Activated CD8-positive, alpha-beta memory T cell treated with anti-CD3 and anti-CD28 coated beads, Interleukin-2, amount 50 U/mL, for 1 hour (primary cell): ENCODE measurements around the gene LRRC70.

Experiments used
- DNase-seq: peaks from one replicate; pipeline ENCODE4 v3.0.0-alpha.2; 2020; ENCODE audit errors: extremely low read depth

Gene LRRC70

GRCh38 chr5:62574599-62574998, 4.0 kb upstream of the LRRC70 start:
- DNase-seq, result no peak

GRCh38 chr5:62575066-62575465, 3.6 kb upstream of the LRRC70 start:
- DNase-seq, result no peak

GRCh38 chr5:62575489-62575888, 3.1 kb upstream of the LRRC70 start:
- no peak for DNase-seq

- DNase-seq, result no peak
These were observed 1.9 kb upstream of the LRRC70 start for GRCh38 chr5:62576570-62577170.

DNA sequence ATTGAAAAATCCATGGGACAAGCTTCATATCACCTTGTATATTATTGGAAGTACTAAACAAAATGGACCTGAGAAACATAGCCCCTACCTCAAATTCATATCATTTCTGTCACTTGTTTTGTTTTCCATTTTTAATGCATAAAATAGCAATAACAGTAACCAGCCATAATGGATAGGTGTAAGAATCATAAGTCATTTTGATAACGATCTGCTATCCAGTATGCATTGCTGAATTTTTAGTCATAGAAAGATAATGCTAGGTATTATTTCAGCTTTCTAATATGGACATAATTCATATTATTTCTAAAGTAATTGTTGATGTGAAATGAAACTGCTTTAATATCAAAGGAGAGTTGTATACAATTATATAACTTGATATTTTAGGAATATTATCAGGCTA, 1.1 kb upstream of the LRRC70 start:
- DNase-seq, result no peak

DNA sequence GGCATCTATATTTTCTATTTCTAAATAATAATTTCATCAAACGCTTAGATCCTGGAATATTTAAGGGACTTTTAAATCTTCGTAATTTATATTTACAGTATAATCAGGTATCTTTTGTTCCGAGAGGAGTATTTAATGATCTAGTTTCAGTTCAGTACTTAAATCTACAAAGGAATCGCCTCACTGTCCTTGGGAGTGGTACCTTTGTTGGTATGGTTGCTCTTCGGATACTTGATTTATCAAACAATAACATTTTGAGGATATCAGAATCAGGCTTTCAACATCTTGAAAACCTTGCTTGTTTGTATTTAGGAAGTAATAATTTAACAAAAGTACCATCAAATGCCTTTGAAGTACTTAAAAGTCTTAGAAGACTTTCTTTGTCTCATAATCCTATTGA, 1.1 kb downstream of the LRRC70 start:
- DNase-seq, result no peak

DNA sequence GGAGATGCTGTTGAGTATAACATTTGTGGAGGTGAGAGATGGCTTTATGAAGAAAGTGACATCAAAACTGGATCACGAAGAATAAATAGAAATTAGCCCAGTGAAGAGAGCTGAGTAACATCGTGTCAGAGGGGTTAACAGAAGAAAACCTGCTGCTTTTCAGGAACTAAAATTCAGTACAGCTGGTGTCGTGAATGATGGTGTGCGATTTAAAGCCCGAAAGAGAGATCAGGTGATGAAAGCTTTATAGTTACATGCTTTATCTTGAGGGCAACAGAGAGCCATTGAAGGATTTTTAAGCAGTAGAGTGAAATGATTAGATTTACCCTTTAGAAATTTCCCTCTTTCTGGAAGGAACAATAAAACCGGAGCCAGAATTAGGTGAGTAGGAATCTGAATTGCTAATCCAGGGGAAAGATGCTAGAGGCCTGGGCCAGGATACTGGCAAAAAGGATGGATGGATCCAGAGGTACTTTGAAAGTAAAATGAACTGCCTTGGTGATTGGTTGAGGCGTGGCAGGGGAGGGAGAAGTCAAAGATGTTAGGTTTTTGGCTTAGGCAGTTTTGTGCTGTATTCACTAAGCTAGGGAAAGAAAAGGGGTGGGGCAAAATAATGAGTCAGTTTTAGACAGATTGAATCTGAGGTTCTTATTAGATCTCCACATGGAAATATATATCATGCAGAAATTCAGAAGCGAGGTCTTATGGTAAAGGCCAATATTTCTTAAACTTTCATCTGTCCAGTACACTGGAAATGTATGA, 3.4 kb downstream of the LRRC70 start:
- DNase-seq, result no peak

GRCh38 chr5:62584391-62584790, 5.8 kb downstream of the LRRC70 start:
- DNase-seq, result no peak

- no peak for DNase-seq
These were observed 6.7 kb downstream of the LRRC70 start for GRCh38 chr5:62585306-62585705.

DNA sequence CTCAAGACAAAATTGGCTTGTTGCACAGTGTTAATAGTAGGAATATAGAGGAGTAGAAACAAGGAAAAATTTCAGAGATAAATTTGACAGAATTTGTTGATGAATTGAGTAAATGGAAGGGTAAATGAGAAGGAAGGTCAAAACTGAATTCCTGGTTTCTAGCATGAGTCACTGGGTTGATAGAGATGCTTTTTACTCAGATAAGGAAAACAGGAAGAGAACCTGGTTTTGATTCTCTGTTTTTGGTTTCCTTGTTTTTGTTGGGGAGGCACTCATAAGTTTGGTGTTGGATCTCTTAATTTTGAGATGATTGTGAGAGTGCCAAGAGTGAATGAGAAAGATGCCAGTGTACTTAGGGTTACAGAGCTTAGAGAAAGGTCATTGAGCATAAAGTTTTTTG, 7.1 kb downstream of the LRRC70 start:
- no peak for DNase-seq

- no peak for DNase-seq
These were observed 9.1 kb downstream of the LRRC70 start for GRCh38 chr5:62587737-62588136.

- no peak for DNase-seq
These were observed 10.0 kb downstream of the LRRC70 start for GRCh38 chr5:62588668-62589067.

DNA sequence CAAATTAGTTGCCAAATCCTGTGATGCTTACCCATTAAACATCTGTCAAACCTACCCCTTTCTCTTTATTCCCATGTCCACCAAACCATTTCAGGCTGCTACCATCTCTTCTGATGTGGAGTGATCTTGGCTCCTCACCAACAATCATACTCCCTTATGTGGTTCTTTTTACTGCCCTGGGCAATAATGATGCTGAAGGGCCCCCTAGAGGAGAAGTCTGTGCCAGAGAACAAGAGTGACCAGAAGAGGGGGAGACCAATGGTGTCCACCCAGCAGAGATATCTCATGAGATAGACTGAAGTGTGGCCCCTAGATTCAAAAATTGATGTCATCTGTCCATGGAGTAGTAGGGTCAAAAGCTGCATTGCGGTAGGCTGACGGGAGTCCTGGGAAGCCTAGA, 10.9 kb downstream of the LRRC70 start:
- DNase-seq, result no peak

GRCh38 chr5:62590387-62590786, 11.8 kb downstream of the LRRC70 start:
- DNase-seq, result no peak

DNA sequence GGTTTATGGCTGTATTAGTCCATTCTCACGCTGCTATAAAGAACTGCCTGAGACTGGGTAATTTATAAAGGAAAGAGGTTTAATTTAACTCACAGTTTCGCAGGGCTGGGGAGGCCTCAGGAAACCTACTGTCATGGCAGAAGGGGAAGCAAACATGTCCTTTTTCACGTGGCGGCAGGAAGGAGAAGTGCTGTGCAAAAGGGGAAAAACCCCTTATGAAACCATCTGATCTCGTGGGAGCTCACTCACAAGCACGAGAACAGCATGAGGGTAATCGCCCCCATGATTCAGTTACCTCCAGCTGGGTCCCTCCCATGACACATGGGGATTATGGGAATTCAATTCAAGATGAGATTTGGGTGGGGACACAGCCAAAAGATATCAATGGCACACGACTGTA, 13.9 kb downstream of the LRRC70 start:
- no peak for DNase-seq

DNA sequence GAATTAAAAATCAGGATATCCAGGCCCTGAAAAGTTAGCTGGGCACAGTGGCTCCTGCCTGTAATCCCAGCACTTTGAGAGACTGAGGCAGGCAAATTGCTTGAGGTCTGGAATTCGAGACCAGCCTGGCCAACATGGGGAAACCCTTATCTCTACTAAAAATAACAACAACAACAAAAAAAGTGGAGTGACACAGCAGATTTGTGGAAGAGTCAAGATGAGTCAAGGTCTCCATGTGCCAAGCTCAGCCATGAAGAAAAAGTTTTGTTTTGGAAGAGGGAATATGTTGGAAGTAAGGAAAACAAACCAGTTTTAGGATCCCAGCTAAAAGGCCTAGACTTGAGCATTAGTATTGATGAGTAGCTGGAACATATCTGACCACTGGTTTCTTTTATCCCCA, 14.7 kb downstream of the LRRC70 start:
- no peak for DNase-seq

DNA sequence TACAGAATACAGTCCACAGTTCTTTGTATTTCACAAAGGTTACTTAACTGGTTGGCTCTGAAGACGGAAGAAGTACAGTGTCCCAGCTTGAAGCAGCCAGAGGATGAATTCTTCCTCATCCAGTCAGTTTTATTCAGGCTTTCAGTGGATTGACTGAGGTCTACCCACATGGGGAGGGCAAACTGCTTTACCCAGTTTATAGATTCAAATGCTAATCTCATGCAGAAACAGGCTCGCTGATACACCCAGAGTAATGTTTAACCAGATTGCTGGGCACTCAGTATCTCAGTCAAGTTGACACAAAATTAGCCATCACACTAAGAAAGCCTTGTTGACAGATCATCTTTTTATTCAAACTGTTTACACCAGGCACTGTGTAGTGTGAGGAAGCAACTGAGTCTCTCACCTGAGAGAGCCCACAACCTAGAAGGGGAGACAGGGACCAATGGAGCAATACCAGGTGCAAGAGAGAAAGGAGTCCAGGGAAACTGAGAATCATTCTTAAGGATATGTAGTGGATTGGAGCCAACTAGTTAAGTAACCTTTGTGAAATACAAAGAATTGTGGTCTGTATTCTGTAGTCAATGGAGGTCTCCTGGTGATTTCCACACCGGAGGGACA, 15.9 kb downstream of the LRRC70 start:
- no peak for DNase-seq

DNA sequence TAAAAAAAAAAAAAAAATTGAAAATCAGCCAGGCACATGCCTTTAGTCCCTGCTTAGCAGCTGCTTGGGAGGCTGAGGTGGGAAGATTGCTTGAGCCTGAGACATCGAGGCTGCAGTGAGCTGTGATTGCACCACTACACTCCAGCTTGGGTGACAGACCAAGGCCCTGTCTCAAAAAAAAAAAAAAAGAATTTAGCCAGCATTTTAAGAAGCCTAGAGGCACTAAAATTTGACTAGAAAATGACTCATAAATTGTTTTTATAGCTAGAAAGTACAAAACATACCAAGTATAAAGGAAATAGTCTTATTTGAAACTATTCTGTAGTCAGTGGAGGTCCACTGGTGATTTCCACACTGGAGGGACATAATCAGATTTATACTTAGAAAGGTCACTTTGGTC, 17.5 kb downstream of the LRRC70 start:
- no peak for DNase-seq

- DNase-seq, result no peak
These were observed 18.1 kb downstream of the LRRC70 start for GRCh38 chr5:62596691-62597090.

- no peak for DNase-seq
These were observed 18.7 kb downstream of the LRRC70 start for GRCh38 chr5:62597314-62597713.

- no peak for DNase-seq
These were observed 22.1 kb downstream of the LRRC70 start for GRCh38 chr5:62600560-62601252.

GRCh38 chr5:62603934-62604333, 25.3 kb downstream of the LRRC70 start:
- no peak for DNase-seq

DNA sequence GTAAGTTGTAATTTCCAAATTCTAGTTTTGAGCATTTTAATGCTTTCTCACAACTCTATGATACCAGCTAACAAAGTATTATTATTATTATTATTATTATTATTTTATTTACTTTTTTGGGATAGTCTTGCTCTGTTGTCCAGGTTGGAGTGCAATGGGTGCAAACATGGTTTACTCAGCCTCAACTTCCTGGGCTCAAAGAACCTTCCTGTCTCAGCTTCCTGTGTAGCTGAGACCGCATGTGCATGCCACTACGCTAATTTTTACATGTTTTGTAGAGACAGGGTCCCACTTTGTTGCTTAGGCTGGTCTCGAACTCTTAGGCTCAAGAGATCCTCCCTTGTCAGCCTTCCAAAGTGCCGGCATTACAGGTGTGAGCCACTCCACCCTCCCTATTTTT, 27.0 kb downstream of the LRRC70 start:
- DNase-seq, result no peak
